Activated CD8-positive, alpha-beta T cell treated with anti-CD3 and anti-CD28 coated beads, Interleukin-2, amount 10 ng/mL, durations not matched to agents 7 days and 5 days (primary cell): ENCODE results near the gene MBD5. TPM values are rescaled to one million over a fixed set of nuclear protein-coding genes. Genes with fewer than 3 reads are reported as not detected.

ENCODE experiments used
- ATAC-seq: fragments of 150-1000 bp; cut with Tn5 transposase; one replicate; pipeline ENCODE4 v1.10.0; 2021; ENCODE audit warnings: moderate library complexity
- CTCF ChIA-PET: fragments of 350-600 bp; sonication (Branson Sonifier 250); formaldehyde crosslinking; loops from one replicate; lab custom pipeline; 2021; ENCODE audit warnings: antibody characterized with exemption; lab: Charles Lee
- POLR2A ChIA-PET: fragments of 350-600 bp; sonication (Branson Sonifier 250); formaldehyde crosslinking; loops from one replicate; lab custom pipeline; 2021; ENCODE audit warnings: antibody characterized with exemption; lab: Charles Lee
- DNase-seq: peaks from one replicate; pipeline ENCODE4 v3.0.0-alpha.2; 2020
- H3K27ac Mint-ChIP-seq: one replicate; pipeline ENCODE4 v1.8.0; 2021; ENCODE audit warnings: mild to moderate bottlenecking, mixed read lengths
- H3K27me3 Mint-ChIP-seq: one replicate; pipeline ENCODE4 v1.8.0; 2021; ENCODE audit warnings: low read depth, mixed read lengths
- H3K36me3 Mint-ChIP-seq: one replicate; pipeline ENCODE4 v1.8.0; 2021; ENCODE audit warnings: low read depth, mixed read lengths
- H3K4me1 Mint-ChIP-seq: one replicate; pipeline ENCODE4 v1.8.0; 2021; ENCODE audit warnings: low read depth, mixed read lengths
- H3K4me3 Mint-ChIP-seq: one replicate; pipeline ENCODE4 v1.8.0; 2021; ENCODE audit warnings: mild to moderate bottlenecking, mixed read lengths
- H3K9me3 Mint-ChIP-seq: one replicate; pipeline ENCODE4 v1.8.0; 2022; ENCODE audit warnings: mixed read lengths; ENCODE audit not compliant: insufficient read depth
- total RNA-seq, 2 experiments: library from RNA; stranded (reverse); gene quantifications; one replicate each; pipeline ENCODE4 v1.2.3, GENCODE V29; 2021

The MBD5 gene
- total RNA-seq, 2 experiments from 2014 or later: 27.0 to 31.3 TPM

DNA sequence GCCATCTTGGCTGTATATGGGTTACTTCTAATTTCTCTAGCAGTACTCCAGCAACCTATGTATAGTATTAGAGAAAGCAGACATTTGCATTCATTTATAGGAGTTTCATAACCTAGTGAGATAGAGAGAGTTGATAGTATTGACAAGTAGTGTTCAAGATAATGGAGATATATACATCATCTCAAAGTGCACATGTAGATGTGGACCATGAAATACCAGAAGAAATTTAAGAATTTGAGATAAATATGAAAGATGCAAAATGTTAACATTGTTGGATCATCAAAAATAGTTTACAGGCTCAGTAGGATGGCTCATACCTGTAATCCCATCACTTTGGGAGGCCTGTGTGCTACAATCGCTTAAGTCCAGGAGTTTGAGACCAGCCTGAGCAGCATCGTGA, 243.0 kb downstream of the MBD5 start:
- Mint-ChIP-seq H3K36me3 (peaks cover 10% of the 10 kb centered on the region), H3K4me3 (no peak overlapping the region), H3K27ac (no peak overlapping the region), H3K9me3 (peaks cover 7% of the 10 kb centered on the region), H3K4me1 (no peaks in the 10 kb centered on the region), H3K27me3 (no peaks in the 10 kb centered on the region)
- no peak for DNase-seq
- ChIA-PET POLR2A (no interaction called here), CTCF (no interaction called here)
- no peak for ATAC-seq

DNA sequence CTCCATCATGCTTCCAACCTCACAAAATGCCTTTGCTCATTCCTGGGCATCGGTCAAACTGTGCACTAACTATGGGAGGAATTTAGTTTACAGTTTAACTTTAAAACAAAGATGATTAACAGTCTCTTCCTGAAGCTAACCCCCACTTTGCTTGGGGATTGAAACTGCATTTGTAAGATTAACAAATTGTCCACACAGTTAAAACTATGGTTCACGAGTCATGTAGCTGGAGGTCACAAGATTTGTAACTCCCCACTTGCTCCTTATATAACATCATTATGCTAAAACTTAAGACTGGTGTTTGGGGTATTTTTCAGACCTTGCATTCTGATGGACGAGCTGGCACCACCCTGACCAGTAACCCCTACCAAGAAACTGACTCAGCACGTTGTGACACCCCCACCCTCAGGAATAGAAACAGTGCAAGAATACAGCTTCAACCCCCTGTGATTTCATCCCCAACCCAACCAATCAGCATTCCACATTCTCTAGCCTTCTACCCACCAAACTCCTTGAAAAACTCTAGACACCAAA, 252.3 kb downstream of the MBD5 start:
- DNase-seq (no peak), ATAC-seq (no peak)
- H3K9me3 Mint-ChIP-seq: no peaks in the 10 kb centered on the region
- ChIA-PET POLR2A (no interaction called here), CTCF (no interaction called here)
- no peaks in the 10 kb centered on the region for H3K27me3 Mint-ChIP-seq
- H3K4me1 Mint-ChIP-seq: no peaks in the 10 kb centered on the region
- no peaks in the 10 kb centered on the region for H3K36me3 Mint-ChIP-seq
- no peak overlapping the region for H3K4me3 Mint-ChIP-seq
- H3K27ac Mint-ChIP-seq: no peak overlapping the region

DNA sequence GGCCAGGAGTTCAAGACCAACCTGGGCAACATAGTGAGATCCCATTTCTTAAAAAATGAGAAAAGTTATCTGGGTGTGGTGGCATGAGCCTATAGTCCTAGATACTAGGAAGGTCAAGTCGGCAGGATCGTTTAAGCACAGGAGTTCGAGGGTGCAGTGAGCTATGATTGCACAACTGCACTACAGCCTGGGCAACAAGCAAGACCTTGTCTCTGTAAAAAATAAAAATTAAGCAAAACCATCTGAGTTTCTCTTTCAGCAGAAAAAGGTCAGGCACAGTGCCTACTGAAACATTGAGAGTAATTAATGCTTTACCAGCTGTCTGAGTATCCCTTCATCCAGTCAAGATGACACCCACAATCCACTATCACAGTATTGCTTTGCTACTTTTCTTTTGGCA, 258.3 kb downstream of the MBD5 start:
- Mint-ChIP-seq H3K27ac (no peak overlapping the region), H3K27me3 (no peaks in the 10 kb centered on the region), H3K4me3 (no peak overlapping the region), H3K36me3 (no peaks in the 10 kb centered on the region), H3K9me3 (no peaks in the 10 kb centered on the region), H3K4me1 (no peaks in the 10 kb centered on the region)
- DNase-seq (no peak), ATAC-seq (no peak)
- ChIA-PET CTCF (no interaction called here), POLR2A (no interaction called here)

DNA sequence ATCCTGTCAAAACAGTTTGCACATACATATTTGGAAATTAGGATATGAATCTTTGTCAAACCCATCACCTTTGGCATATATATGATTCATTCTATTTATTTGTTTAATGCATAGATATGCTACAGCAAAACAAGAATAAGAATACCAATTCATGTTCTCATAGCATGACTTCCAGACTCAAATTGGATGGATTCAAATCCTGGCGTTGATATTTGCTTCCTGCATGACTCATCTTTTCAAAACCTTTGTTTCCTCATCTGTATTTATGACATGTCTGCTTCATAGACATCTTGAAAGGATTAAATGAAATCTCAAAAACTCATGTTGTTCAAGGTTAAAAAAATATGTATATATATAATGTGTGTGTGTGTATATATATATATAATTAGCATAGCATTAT, 261.3 kb downstream of the MBD5 start:
- ChIA-PET CTCF (no interaction called here), POLR2A (no interaction called here)
- Mint-ChIP-seq H3K4me3 (no peak overlapping the region), H3K4me1 (no peaks in the 10 kb centered on the region), H3K9me3 (no peaks in the 10 kb centered on the region), H3K27ac (no peak overlapping the region), H3K27me3 (no peaks in the 10 kb centered on the region), H3K36me3 (peaks cover 1% of the 10 kb centered on the region)
- no peak for DNase-seq
- no peak for ATAC-seq

DNA sequence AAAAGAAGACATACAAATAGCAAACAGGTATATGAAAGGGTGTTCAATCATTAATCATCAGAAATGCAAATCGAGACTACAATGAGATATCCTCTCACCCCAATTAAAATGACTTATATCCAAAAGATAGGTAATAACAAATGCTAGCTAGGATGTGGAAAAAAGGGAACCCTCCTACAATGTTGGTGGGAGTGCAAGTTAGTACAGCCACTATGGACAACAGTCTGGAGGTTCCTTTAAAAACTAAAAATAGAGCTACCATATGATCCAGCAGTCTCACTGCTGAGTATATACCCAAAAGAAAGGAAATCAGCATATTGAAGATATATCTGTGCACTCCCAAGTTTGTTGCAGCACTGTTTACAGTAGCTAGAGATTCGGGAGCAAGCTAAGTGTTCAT, 271.5 kb downstream of the MBD5 start:
- ChIA-PET POLR2A (no interaction called here), CTCF (no interaction called here)
- no peaks in the 10 kb centered on the region for H3K27me3 Mint-ChIP-seq
- H3K36me3 Mint-ChIP-seq: peaks cover 3% of the 10 kb centered on the region
- H3K9me3 Mint-ChIP-seq: no peaks in the 10 kb centered on the region
- no peak overlapping the region for H3K27ac Mint-ChIP-seq
- H3K4me1 Mint-ChIP-seq: no peaks in the 10 kb centered on the region
- DNase-seq (no peak), ATAC-seq (no peak)
- no peak overlapping the region for H3K4me3 Mint-ChIP-seq

DNA sequence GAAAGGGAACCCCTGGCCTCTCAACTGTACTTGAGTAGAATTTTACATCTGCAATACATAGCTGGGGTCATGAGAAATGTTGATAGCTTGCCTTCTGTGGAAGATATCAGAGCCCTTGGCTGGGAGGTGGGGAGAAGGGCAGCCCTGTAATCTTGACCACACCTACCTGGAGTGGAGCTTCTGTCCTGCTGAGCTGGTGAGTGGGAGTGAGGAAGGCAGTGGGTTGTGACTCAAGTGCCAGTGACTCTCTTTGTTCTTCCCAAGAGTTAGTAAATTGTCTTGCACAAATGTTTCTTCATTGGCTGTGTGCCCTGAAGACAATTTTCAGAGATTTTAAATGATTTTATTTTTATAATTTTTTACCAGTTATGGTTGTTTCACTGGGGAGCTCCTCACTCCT, 277.3 kb downstream of the MBD5 start:
- Mint-ChIP-seq H3K36me3 (peaks cover 2% of the 10 kb centered on the region), H3K27ac (no peak overlapping the region), H3K27me3 (no peaks in the 10 kb centered on the region), H3K4me3 (no peak overlapping the region), H3K4me1 (no peaks in the 10 kb centered on the region), H3K9me3 (no peaks in the 10 kb centered on the region)
- CTCF ChIA-PET: interaction anchor here (1.3 kb wide), 1 partner anchor 211 kb away, joined by 3 read pairs; no protein-coding TSS in a partner anchor
- POLR2A ChIA-PET: no interaction called here
- DNase-seq (no peak), ATAC-seq (no peak)

DNA sequence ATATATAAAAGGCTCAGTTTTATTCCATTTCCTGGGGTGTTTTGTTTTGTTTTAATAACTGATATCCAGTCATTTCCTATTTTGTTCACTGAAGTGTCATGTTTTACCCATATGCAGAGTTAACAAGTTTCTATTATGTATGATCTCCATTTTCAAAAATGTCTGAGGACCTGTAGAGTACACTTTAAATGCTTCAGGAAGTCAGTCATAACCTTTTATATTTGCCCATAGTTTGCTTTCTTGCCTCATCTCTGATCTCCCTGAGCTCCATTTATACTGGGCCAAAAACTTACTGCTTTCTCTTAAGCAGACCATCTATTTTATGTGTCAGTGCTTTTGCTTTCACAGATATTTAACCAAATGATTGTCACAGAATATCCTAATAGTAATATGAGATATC, 278.7 kb downstream of the MBD5 start:
- no peaks in the 10 kb centered on the region for H3K27me3 Mint-ChIP-seq
- H3K9me3 Mint-ChIP-seq: no peaks in the 10 kb centered on the region
- no peak for DNase-seq
- H3K36me3 Mint-ChIP-seq: peaks cover 2% of the 10 kb centered on the region
- no peak for ATAC-seq
- no peaks in the 10 kb centered on the region for H3K4me1 Mint-ChIP-seq
- no peak overlapping the region for H3K27ac Mint-ChIP-seq
- H3K4me3 Mint-ChIP-seq: no peak overlapping the region
- POLR2A ChIA-PET: no interaction called here
- CTCF ChIA-PET: no interaction called here

DNA sequence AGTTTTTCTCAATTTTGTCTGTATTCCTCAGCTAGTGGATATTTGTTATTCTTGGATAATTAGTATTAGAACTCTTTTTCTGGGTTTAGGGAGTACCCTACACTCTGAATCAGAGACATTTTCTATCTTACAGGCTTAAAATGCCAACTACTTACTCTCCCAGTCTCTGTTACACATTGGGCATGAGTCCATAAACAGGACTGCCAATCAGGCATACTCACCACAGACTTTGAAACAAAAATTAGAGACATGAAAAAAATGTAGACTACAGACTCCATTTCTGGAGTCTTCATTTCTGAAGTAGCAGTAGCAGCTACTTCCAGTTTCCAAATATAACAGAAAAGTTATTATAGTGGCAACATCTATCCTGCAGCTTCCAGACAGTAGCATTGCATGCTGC, 279.7 kb downstream of the MBD5 start:
- Mint-ChIP-seq H3K9me3 (no peaks in the 10 kb centered on the region), H3K27ac (no peak overlapping the region), H3K4me3 (no peak overlapping the region), H3K27me3 (no peaks in the 10 kb centered on the region), H3K4me1 (no peaks in the 10 kb centered on the region), H3K36me3 (peaks cover 2% of the 10 kb centered on the region)
- POLR2A ChIA-PET: no interaction called here
- no peak for DNase-seq
- CTCF ChIA-PET: no interaction called here
- no peak for ATAC-seq

DNA sequence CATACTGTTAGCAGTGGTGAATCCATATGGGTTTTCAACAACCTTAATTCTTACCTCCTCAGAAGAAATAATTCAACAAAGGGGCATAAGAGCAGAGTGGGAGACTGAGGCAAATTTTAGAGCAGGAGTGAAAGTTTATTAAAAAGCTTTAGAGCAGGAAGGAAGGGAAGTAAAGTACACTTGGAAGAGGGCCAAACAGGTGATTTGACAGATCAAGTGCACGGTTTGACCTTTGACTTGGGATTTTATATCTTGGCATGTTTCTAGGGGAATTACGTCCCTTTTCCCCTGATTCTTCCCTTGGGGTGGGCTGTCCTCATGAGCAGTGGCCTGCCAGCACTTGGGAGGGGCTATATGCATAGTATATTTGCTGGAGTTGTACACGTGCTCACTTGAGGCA, 280.5 kb downstream of the MBD5 start:
- Mint-ChIP-seq H3K27ac (no peak overlapping the region), H3K36me3 (no peaks in the 10 kb centered on the region), H3K4me1 (no peaks in the 10 kb centered on the region), H3K4me3 (no peak overlapping the region), H3K27me3 (no peaks in the 10 kb centered on the region), H3K9me3 (no peaks in the 10 kb centered on the region)
- CTCF ChIA-PET: interaction anchor here (1.2 kb wide), 1 partner anchor 9 kb away, joined by 3 read pairs; no protein-coding TSS in a partner anchor
- POLR2A ChIA-PET: no interaction called here
- no peak for DNase-seq
- ATAC-seq: no peak

DNA sequence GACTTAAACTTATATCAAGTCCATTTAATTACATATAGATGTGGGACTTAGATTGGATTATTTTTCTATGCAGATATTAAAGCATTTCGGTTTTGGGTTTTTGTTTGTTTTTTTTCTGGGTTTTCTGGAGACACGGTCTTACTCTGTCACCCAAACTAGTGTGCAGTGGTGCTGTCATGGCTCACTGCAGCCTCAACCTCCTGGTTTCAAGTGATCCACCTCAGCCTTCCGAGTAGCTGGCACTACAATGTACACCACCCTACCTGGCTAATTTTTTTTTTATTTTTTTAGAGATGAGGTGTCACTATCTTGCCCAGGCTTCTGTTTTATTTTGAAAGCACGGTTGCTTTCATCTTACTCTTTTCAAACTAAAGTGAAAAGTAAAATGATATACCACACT, 281.6 kb downstream of the MBD5 start:
- H3K9me3 Mint-ChIP-seq: no peaks in the 10 kb centered on the region
- ChIA-PET POLR2A (no interaction called here), CTCF (interaction anchor here (1.2 kb wide), 2 partner anchors 7 to 207 kb away, joined by 3 to 4 read pairs; no protein-coding TSS in a partner anchor)

DNA sequence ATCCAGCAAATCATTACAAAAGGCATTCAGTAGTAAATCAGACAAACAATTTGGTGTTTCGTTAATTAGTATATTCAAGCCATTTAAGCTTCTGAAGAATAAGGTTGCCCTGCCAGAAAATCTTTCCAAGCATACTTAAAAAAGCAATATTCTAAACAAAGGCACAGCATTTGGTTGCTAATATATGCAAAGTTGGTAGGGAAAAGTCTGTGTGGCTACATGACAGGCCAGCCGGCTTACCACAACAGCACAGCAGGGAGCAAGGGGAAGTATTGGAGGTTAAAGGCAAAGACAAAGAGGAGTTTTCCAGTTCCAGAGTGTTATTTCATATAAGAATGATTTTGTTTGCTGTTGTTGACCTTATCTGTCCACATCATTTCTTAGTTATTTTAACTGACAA, 282.3 kb downstream of the MBD5 start:
- ATAC-seq (no peak), DNase-seq (no peak)
- ChIA-PET POLR2A (no interaction called here), CTCF (no interaction called here)
- Mint-ChIP-seq H3K36me3 (no peaks in the 10 kb centered on the region), H3K4me1 (no peaks in the 10 kb centered on the region), H3K27me3 (no peaks in the 10 kb centered on the region), H3K4me3 (no peak overlapping the region), H3K9me3 (no peaks in the 10 kb centered on the region), H3K27ac (no peak overlapping the region)

More for the DNA sequence above, 281.6 kb downstream of the MBD5 start:
- no peak overlapping the region for H3K4me3 Mint-ChIP-seq
- DNase-seq: no peak
- no peak overlapping the region for H3K27ac Mint-ChIP-seq
- no peaks in the 10 kb centered on the region for H3K27me3 Mint-ChIP-seq
- no peak for ATAC-seq
- H3K36me3 Mint-ChIP-seq: no peaks in the 10 kb centered on the region
- no peaks in the 10 kb centered on the region for H3K4me1 Mint-ChIP-seq

DNA sequence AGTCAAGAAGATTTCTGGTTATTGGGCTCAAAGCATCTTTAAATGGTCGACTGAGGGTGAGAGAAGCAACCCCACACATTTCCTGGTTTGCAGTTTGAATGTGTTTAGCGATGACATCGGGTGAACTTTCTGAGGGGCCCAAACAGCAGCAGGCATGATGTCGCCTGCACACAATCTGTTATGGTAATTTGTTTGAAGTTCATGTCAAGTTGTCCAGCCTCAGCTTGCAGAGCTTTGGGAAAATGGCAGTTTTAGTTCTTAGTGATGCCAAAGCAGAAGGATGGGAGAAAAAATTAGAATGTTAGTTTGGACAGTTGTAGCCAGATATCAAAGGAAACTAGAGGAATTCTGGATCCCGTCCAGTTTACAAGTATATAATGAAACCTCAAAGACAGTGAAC, 284.6 kb downstream of the MBD5 start:
- CTCF ChIA-PET: no interaction called here
- Mint-ChIP-seq H3K27me3 (no peaks in the 10 kb centered on the region), H3K9me3 (no peaks in the 10 kb centered on the region), H3K36me3 (no peaks in the 10 kb centered on the region), H3K27ac (no peak overlapping the region), H3K4me3 (no peak overlapping the region), H3K4me1 (no peaks in the 10 kb centered on the region)
- POLR2A ChIA-PET: no interaction called here
- ATAC-seq (no peak), DNase-seq (no peak)

DNA sequence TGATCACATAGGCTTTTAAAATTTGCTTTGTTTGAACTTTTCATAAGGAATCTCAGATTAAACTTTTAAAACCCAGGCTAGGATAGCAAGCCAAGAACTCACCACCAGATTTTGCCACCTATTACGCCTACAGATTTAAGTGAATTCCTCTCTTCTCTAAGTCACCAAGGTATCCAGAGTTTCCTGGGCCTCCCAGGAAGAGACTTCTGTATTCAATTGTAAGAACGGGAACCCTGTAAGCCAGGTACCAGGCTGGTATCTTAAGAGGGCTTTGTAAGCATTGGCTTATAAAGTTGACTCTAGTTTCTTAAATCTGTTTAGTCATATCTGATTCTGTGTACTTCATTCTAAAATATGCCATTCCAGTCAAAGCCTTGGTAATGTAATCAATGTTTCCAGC, 285.1 kb downstream of the MBD5 start:
- Mint-ChIP-seq H3K9me3 (no peaks in the 10 kb centered on the region), H3K27ac (no peak overlapping the region), H3K4me1 (no peaks in the 10 kb centered on the region), H3K36me3 (no peaks in the 10 kb centered on the region), H3K4me3 (no peak overlapping the region), H3K27me3 (no peaks in the 10 kb centered on the region)
- ATAC-seq (no peak), DNase-seq (no peak)
- ChIA-PET POLR2A (no interaction called here), CTCF (no interaction called here)
